GM10266 (cell line): ENCODE results near the gene SQOR.

Experiments
- DNase-seq: peaks from one replicate; pipeline ENCODE4 v3.0.0; 2012; ENCODE audit errors: extremely low spot score
- CTCF ChIP-seq: IDR thresholded peaks from 2 replicates; pipeline ENCODE4 v1.5.1; 2012; ENCODE audit warnings: mild to moderate bottlenecking, low read depth; ENCODE audit not compliant: control insufficient read depth, insufficient read depth; ENCODE audit errors: missing control alignments

SQOR gene

GRCh38 chr15:45641374-45641781 is 6.5 kb downstream of the SQOR start:
- DNase-seq: no peak
- TF ChIP-seq CTCF: no peak

- DNase-seq: no peak
- no peak for TF ChIP-seq CTCF
Observed at GRCh38 chr15:45641999-45642932, 7.4 kb downstream of the SQOR start.

GRCh38 chr15:45644437-45644836 is 9.6 kb downstream of the SQOR start:
- no peak for TF ChIP-seq CTCF
- no peak for DNase-seq

- no peak for DNase-seq
- TF ChIP-seq CTCF: no peak
Observed at GRCh38 chr15:45645026-45645980, 10.5 kb downstream of the SQOR start.

GRCh38 chr15:45646220-45646619 is 11.4 kb downstream of the SQOR start:
- DNase-seq: no peak
- no peak for TF ChIP-seq CTCF

- no peak for TF ChIP-seq CTCF
- no peak for DNase-seq
Observed at GRCh38 chr15:45647828-45648227, 13.0 kb downstream of the SQOR start.
